ENCODE data around the gene RHOH.

- TF ChIP-seq, protein P1, sequence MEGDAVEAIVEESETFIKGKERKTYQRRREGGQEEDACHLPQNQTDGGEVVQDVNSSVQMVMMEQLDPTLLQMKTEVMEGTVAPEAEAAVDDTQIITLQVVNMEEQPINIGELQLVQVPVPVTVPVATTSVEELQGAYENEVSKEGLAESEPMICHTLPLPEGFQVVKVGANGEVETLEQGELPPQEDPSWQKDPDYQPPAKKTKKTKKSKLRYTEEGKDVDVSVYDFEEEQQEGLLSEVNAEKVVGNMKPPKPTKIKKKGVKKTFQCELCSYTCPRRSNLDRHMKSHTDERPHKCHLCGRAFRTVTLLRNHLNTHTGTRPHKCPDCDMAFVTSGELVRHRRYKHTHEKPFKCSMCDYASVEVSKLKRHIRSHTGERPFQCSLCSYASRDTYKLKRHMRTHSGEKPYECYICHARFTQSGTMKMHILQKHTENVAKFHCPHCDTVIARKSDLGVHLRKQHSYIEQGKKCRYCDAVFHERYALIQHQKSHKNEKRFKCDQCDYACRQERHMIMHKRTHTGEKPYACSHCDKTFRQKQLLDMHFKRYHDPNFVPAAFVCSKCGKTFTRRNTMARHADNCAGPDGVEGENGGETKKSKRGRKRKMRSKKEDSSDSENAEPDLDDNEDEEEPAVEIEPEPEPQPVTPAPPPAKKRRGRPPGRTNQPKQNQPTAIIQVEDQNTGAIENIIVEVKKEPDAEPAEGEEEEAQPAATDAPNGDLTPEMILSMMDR (conservative IDR thresholded peaks at IDR 0.05 in 1 of 2, IDR thresholded peaks at IDR 0.05 in 1 of 2; ENCODE audit: extremely low read depth in 1 of 2, insufficient read depth in 1 of 2, low read depth in 1 of 2, low read length in 2 of 2) = no peak
- TF ChIP-seq EZH2 (IDR thresholded peaks at IDR 0.05; ENCODE audit: borderline replicate concordance, low read length) = no peak
Observed at GRCh38 chr4:40231316-40231863, 34.6 kb downstream of the RHOH start.
